HL-60 (cell line): ENCODE results near the gene RGCC.

Experiments used
- GABPA ChIP-seq: IDR thresholded peaks from 2 replicates; pipeline ENCODE4 v1.6.1; 2012; ENCODE audit warnings: low read depth
- POLR2AphosphoS5 ChIP-seq: IDR thresholded peaks from 2 replicates; pipeline ENCODE4 v1.6.1; 2012; ENCODE audit warnings: low read depth
- REST ChIP-seq: IDR thresholded peaks from 2 replicates; pipeline ENCODE4 v1.6.1; 2012; ENCODE audit warnings: low read depth; ENCODE audit not compliant: insufficient replicate concordance
- TF ChIP-seq, protein P1 (sequence below): IDR thresholded peaks from one replicate; pipeline ENCODE4 v1.5.1; 2011; ENCODE audit warnings: low read length, control low read depth, inconsistent platforms; ENCODE audit not compliant: insufficient read depth

DNA sequence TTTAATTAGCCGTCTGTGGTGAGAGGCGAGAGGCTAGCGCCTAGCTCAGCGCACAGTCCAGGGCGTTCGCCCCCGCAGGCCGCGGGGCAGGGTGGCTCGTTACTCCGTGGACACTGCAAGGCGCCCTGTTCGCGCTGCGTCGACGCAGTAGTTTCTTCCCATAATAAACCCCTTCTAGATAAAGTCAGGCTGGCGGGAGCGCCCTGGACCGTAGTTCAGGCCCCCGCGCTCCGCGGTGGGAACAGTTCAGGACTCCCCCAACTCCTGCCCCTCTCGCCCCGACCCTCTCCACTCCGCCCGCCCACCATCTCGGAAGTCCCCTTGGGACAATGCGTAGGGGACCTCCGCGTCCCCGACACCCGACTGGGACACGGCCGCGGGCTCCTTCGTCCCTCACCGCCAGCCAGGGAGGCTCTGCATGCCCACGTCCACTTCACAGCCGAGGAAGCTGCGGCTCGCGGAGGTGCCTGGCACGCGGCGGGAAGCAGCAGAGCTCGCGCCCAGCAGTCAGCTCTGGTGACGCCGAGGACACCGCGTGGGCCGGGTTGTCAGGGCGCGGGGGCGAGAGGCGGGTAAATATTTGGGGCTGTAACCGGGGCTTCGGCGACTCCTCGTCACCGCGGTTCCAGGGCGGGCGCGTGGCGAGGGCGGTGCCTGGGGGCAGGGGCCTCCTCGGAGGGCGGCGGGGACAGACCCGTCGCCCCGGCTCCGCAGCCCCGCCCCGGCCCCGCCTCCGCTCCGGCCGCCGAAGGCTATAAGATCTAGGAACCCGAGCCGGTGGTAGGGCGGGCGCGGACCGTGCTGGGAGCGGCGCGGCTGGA, at the start of gene RGCC:
- TF ChIP-seq, protein P1, sequence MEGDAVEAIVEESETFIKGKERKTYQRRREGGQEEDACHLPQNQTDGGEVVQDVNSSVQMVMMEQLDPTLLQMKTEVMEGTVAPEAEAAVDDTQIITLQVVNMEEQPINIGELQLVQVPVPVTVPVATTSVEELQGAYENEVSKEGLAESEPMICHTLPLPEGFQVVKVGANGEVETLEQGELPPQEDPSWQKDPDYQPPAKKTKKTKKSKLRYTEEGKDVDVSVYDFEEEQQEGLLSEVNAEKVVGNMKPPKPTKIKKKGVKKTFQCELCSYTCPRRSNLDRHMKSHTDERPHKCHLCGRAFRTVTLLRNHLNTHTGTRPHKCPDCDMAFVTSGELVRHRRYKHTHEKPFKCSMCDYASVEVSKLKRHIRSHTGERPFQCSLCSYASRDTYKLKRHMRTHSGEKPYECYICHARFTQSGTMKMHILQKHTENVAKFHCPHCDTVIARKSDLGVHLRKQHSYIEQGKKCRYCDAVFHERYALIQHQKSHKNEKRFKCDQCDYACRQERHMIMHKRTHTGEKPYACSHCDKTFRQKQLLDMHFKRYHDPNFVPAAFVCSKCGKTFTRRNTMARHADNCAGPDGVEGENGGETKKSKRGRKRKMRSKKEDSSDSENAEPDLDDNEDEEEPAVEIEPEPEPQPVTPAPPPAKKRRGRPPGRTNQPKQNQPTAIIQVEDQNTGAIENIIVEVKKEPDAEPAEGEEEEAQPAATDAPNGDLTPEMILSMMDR = no peak
- TF ChIP-seq GABPA = no peak
- no peak for TF ChIP-seq REST
- no peak for TF ChIP-seq POLR2AphosphoS5
